AG10803 (cell line): Measurements from ENCODE around the gene TEKT3.

Source experiments
- DNase-seq: peaks from one replicate; pipeline ENCODE4 v3.0.0; 2010; ENCODE audit warnings: low read depth
- H3K4me3 ChIP-seq: 2 replicates; pipeline ENCODE4 v1.5.1; 2011; ENCODE audit warnings: mild to moderate bottlenecking, low read length, control low read depth
- TF ChIP-seq, protein P1 (sequence below): conservative IDR thresholded peaks from 2 replicates; pipeline ENCODE4 v1.5.1; 2011; ENCODE audit warnings: mild to moderate bottlenecking, low read length, control low read depth, inconsistent platforms

The TEKT3 gene

GRCh38 chr17:15263680-15264079 is 77.7 kb downstream of the TEKT3 start:
- peak overlapping the region; percentile 98 for H3K4me3 ChIP-seq
- no peak for DNase-seq
- TF ChIP-seq, protein P1, sequence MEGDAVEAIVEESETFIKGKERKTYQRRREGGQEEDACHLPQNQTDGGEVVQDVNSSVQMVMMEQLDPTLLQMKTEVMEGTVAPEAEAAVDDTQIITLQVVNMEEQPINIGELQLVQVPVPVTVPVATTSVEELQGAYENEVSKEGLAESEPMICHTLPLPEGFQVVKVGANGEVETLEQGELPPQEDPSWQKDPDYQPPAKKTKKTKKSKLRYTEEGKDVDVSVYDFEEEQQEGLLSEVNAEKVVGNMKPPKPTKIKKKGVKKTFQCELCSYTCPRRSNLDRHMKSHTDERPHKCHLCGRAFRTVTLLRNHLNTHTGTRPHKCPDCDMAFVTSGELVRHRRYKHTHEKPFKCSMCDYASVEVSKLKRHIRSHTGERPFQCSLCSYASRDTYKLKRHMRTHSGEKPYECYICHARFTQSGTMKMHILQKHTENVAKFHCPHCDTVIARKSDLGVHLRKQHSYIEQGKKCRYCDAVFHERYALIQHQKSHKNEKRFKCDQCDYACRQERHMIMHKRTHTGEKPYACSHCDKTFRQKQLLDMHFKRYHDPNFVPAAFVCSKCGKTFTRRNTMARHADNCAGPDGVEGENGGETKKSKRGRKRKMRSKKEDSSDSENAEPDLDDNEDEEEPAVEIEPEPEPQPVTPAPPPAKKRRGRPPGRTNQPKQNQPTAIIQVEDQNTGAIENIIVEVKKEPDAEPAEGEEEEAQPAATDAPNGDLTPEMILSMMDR, result no peak

DNA sequence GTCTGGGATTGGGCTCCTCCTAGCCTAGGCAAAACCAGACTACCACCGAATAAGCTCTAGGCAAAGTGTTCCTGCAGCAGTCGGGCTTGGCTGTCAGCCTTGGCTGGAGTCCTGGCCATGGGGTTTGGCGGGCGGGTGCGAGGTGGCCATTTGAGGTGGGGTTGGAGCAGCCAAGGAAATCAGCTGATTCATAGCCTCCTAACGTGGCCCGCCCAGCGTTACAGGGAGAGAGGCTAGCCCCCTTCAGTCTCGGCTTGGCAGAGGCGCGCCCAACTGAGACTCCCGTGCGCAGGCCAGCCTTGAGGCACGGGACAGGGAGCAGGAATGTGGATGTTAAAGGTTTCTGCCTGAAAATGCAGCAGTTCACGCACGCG is 78.2 kb downstream of the TEKT3 start:
- peak; percentile 91 for DNase-seq
- peak overlapping the region; percentile 98 for H3K4me3 ChIP-seq
- TF ChIP-seq, protein P1, result no peak

GRCh38 chr17:15262291-15263205 is 78.8 kb downstream of the TEKT3 start:
- peak overlapping the region; percentile 98 for H3K4me3 ChIP-seq
- TF ChIP-seq, protein P1, result peak; percentile 31
- peak; percentile 94 for DNase-seq

DNA sequence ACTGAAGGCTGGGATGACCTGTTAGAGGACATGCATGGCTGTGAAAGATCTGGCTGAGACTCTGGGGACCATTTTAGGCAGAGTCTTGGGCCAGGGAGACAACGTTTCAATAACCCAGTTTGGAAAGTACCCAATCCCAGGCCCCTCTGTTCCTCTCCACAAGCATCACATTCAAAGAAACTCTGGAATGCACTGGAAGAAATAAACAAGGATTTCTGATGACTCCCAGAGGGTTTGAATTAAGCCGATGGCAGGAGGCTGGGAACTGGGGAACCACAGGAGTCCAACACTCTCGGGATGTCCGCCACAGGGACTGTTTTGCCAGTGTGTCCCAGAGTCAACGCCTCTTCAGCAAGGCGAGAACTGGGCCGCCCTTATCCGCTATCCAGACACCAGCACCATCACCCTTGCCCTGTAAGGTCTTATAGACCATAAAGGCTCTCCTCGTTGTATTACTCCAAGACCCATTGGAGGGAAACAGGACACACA is 79.6 kb downstream of the TEKT3 start:
- peak; percentile 44 for DNase-seq
- peak overlapping the region; percentile 98 for H3K4me3 ChIP-seq
- TF ChIP-seq, protein P1, result no peak

GRCh38 chr17:15261258-15261801 is 80.1 kb downstream of the TEKT3 start:
- TF ChIP-seq, protein P1, result peak; percentile 15; the same call in 1 of the 2 replicates
- DNase-seq, result peak; percentile 57
- peak overlapping the region; percentile 98 for H3K4me3 ChIP-seq

GRCh38 chr17:15260376-15261257 is 80.8 kb downstream of the TEKT3 start:
- peak; percentile 89 for DNase-seq
- TF ChIP-seq, protein P1, result peak; percentile 40

More at GRCh38 chr17:15260376-15261257, 80.8 kb downstream of the TEKT3 start:
- H3K4me3 ChIP-seq, result peak overlapping the region; percentile 98
